ENCODE results near the gene HS6ST2. TPM values are rescaled to one million over a fixed set of nuclear protein-coding genes. Genes with fewer than 3 reads are reported as not detected.
A peak's percentile ranks its signal among the peaks of the same experiment; 100 is the strongest.

Gene HS6ST2
- total RNA-seq, 4 donors from 2014 or later = 0.77 to 9.7 (median 1.9) TPM

- Histone ChIP-seq H3K9me3 (no peaks in the 10 kb centered on the region), H3K27ac (peak overlapping the region in 1 of 2 donors; percentile 18), H3K4me3 (no peak overlapping the region), H3K27me3 (peaks cover 0 to 5% of the 10 kb centered on the region in 2 donors), H3K4me1 (no peaks in the 10 kb centered on the region), H3K36me3 (no peaks in the 10 kb centered on the region)
- DNase-seq = no peak
- TF ChIP-seq CTCF (IDR thresholded peaks at IDR 0.05) = no peak
- no peak for TF ChIP-seq POLR2A (IDR thresholded peaks at IDR 0.05)
- intact Hi-C loops (cut with DNase I; ENCODE audit: low total_unique reads) = no loop called here
These were observed 135.8 kb downstream of the HS6ST2 start for GRCh38 chrX:132822634-132823012.

GRCh38 chrX:132821974-132822633 is 136.3 kb downstream of the HS6ST2 start:
- Histone ChIP-seq H3K4me1 (no peaks in the 10 kb centered on the region), H3K4me3 (no peak overlapping the region), H3K27me3 (peaks cover 0 to 5% of the 10 kb centered on the region in 2 donors), H3K9me3 (no peaks in the 10 kb centered on the region), H3K27ac (no peak overlapping the region), H3K36me3 (no peaks in the 10 kb centered on the region)
- TF ChIP-seq CTCF (IDR thresholded peaks at IDR 0.05) (no peak), POLR2A (IDR thresholded peaks at IDR 0.05) (no peak)
- intact Hi-C loops (cut with DNase I; ENCODE audit: low total_unique reads) = no loop called here
- peak in 1 of 2 donors; percentile 64 for DNase-seq

- Histone ChIP-seq H3K36me3 (no peaks in the 10 kb centered on the region), H3K9me3 (no peaks in the 10 kb centered on the region), H3K27me3 (no peaks in the 10 kb centered on the region), H3K4me3 (no peak overlapping the region), H3K4me1 (no peaks in the 10 kb centered on the region), H3K27ac (no peak overlapping the region)
- intact Hi-C loops (cut with DNase I; ENCODE audit: low total_unique reads) = no loop called here
- TF ChIP-seq POLR2A (IDR thresholded peaks at IDR 0.05) (no peak), CTCF (IDR thresholded peaks at IDR 0.05) (no peak)
- no peak for DNase-seq
These were observed 137.8 kb downstream of the HS6ST2 start for GRCh38 chrX:132820675-132821074.

- H3K27ac ChIP-seq = no peak overlapping the region
- H3K4me1 ChIP-seq = no peaks in the 10 kb centered on the region
- TF ChIP-seq CTCF (IDR thresholded peaks at IDR 0.05) = no peak
- no peak for TF ChIP-seq POLR2A (IDR thresholded peaks at IDR 0.05)
- H3K36me3 ChIP-seq = no peaks in the 10 kb centered on the region
- intact Hi-C loops (cut with DNase I; ENCODE audit: low total_unique reads) = no loop called here
- no peak for DNase-seq
- no peaks in the 10 kb centered on the region for H3K9me3 ChIP-seq
- no peaks in the 10 kb centered on the region for H3K27me3 ChIP-seq
- H3K4me3 ChIP-seq = no peak overlapping the region
These were observed 138.6 kb downstream of the HS6ST2 start for GRCh38 chrX:132819711-132820264.

GRCh38 chrX:132818638-132819037 is 139.8 kb downstream of the HS6ST2 start:
- Histone ChIP-seq H3K4me3 (no peak overlapping the region), H3K36me3 (no peaks in the 10 kb centered on the region), H3K27me3 (no peaks in the 10 kb centered on the region), H3K27ac (no peak overlapping the region), H3K9me3 (no peaks in the 10 kb centered on the region), H3K4me1 (no peaks in the 10 kb centered on the region)
- DNase-seq = no peak
- intact Hi-C loops (cut with DNase I; ENCODE audit: low total_unique reads) = no loop called here
- TF ChIP-seq POLR2A (IDR thresholded peaks at IDR 0.05) (no peak), CTCF (IDR thresholded peaks at IDR 0.05) (no peak)
